ENCODE data around the gene UVSSA. TPM values are rescaled to one million over a fixed set of nuclear protein-coding genes. Genes with fewer than 3 reads are reported as not detected.
"Not testable (repeated sequence)": the region's sequence is repeated elsewhere in the genome, so short reads cannot be mapped to it uniquely, and the experiment has no call there.

Gene UVSSA
- total RNA-seq, 1 donor from 2014 or later, result 35.2 TPM

DNA sequence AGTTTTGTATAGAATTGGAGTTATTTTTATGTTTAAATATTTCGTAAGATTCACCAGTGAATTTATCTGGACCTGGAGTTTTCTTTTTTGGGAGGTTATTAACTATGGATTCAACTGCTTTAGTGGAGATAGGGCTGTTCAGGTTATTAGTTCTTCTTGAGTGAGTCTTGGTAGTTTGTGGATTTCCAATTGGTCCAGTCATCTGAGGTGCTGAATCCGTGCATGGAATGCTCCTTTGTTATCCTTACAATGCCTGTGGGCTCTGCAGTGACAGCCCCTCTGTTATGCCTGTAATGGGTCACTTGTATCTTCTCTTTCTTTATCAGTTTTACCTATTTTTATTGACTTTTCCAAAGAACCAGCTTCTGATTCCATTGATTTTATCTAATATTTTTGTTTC lies 74.6 kb downstream of the UVSSA start:
- H3K27me3 Mint-ChIP-seq, result peaks cover 15% of the 10 kb centered on the region
- ChIA-PET POLR2A (no interaction called here), CTCF (no interaction called here)
- intact Hi-C loops (cut with micrococcal nuclease), result no loop called here
- no peak overlapping the region for H3K4me3 Mint-ChIP-seq
- no peak overlapping the region for H3K27ac Mint-ChIP-seq
- ATAC-seq (ENCODE audit: low read depth), result no peak
- TF ChIP-seq, protein P1, sequence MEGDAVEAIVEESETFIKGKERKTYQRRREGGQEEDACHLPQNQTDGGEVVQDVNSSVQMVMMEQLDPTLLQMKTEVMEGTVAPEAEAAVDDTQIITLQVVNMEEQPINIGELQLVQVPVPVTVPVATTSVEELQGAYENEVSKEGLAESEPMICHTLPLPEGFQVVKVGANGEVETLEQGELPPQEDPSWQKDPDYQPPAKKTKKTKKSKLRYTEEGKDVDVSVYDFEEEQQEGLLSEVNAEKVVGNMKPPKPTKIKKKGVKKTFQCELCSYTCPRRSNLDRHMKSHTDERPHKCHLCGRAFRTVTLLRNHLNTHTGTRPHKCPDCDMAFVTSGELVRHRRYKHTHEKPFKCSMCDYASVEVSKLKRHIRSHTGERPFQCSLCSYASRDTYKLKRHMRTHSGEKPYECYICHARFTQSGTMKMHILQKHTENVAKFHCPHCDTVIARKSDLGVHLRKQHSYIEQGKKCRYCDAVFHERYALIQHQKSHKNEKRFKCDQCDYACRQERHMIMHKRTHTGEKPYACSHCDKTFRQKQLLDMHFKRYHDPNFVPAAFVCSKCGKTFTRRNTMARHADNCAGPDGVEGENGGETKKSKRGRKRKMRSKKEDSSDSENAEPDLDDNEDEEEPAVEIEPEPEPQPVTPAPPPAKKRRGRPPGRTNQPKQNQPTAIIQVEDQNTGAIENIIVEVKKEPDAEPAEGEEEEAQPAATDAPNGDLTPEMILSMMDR (IDR thresholded peaks at IDR 0.05), result no peak
- H3K36me3 Mint-ChIP-seq (ENCODE audit: low read depth), result no peaks in the 10 kb centered on the region
- no peak for DNase-seq
- no peaks in the 10 kb centered on the region for H3K4me1 Mint-ChIP-seq
- no peaks in the 10 kb centered on the region for H3K9me3 Mint-ChIP-seq

DNA sequence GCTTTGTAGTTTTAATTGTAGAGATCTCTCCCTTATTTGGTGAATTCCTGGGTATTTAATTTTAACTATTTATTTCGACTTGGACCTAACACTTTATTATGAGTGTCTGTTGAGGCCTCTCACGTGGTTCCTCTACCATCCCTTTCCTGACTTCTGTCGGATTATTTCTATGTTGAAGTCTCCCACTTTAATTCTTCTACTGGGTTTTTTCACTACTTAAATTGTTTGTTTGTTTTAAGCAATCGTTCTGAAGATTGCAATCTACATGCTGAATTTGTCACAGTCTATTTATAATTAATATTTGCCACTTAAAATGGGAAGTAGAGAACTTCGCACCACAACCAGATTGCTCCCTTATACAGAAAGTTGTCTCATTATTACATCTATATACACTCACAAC lies 80.0 kb downstream of the UVSSA start:
- peaks cover 14% of the 10 kb centered on the region for H3K27me3 Mint-ChIP-seq
- no peaks in the 10 kb centered on the region for H3K9me3 Mint-ChIP-seq
- H3K36me3 Mint-ChIP-seq (ENCODE audit: low read depth), result no peaks in the 10 kb centered on the region
- TF ChIP-seq, protein P1 (IDR thresholded peaks at IDR 0.05), result no peak
- no peak overlapping the region for H3K27ac Mint-ChIP-seq
- no peaks in the 10 kb centered on the region for H3K4me1 Mint-ChIP-seq
- ChIA-PET CTCF (no interaction called here), POLR2A (no interaction called here)
- intact Hi-C loops (cut with micrococcal nuclease), result no loop called here
- no peak overlapping the region for H3K4me3 Mint-ChIP-seq
- ATAC-seq (ENCODE audit: low read depth), result no peak
- DNase-seq, result no peak

DNA sequence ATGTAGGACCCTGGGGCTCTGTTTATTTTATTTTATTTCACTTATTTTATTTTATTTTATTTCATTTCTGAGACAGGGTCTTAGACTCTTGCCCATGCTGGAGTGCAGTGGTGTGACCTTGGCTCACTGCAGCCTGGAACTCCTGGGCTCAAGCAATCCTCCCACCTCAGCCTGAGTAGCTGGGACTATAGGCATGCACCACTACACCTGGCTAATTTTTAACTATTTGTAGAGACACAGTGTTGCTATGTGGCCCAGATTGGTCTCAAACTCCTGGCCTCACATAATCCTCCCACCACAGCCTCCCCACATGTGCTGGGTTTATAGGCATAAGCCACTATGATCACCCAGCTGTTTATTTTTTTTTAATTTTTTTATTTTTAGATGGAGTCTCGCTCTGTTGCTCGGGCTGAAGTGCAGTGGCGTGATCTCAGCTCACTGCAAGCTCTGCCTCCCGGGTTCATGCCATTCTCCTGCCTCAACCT lies 96.7 kb downstream of the UVSSA start:
- ATAC-seq (ENCODE audit: low read depth); POLR2A ChIA-PET; DNase-seq; H3K27ac Mint-ChIP-seq; H3K4me1 Mint-ChIP-seq; H3K36me3 Mint-ChIP-seq (ENCODE audit: low read depth); CTCF ChIA-PET; H3K4me3 Mint-ChIP-seq; H3K27me3 Mint-ChIP-seq; H3K9me3 Mint-ChIP-seq; intact Hi-C loops (cut with micrococcal nuclease): not testable (repeated sequence)

Other genes with a start within 250 kb of the UVSSA start
- gene RNF212, start 233.6 kb upstream of the UVSSA start, total RNA-seq, result 2.1 and 2.4 TPM in 2 replicates
- 2.2 and 3.4 TPM in 2 replicates for gene SPON2, start 174.6 kb upstream of the UVSSA start, total RNA-seq
- 162 and 175 TPM in 2 replicates for gene CTBP1, start 98.1 kb upstream of the UVSSA start, total RNA-seq
- gene MAEA, start 57.3 kb upstream of the UVSSA start, total RNA-seq, result 67.3 and 73.7 TPM in 2 replicates
- gene NKX1-1, start 59.2 kb downstream of the UVSSA start, total RNA-seq, result not detected in 2 replicates